Colonic mucosa (tissue), 4 donors: ENCODE data around the gene SPATA2. TPM values are rescaled to one million over a fixed set of nuclear protein-coding genes. Genes with fewer than 3 reads are reported as not detected.

Experiments used
- DNase-seq: peaks from one replicate; pipeline ENCODE4 v3.0.0-alpha.2; 2020
- H3K27ac ChIP-seq: fragments of 200-600 bp; one replicate; pipeline ENCODE4 v1.8.0; 2021
- H3K27me3 ChIP-seq: fragments of 200-600 bp; one replicate; pipeline ENCODE4 v1.8.0; 2021
- H3K36me3 ChIP-seq: fragments of 200-600 bp; one replicate; pipeline ENCODE4 v1.8.0; 2021
- H3K4me1 ChIP-seq: fragments of 200-600 bp; one replicate; pipeline ENCODE4 v1.8.0; 2021; ENCODE audit warnings: mild to moderate bottlenecking
- H3K4me3 ChIP-seq: fragments of 200-600 bp; one replicate; pipeline ENCODE4 v1.8.0; 2021
- H3K9ac ChIP-seq, 2 donors: one replicate each; pipeline ENCODE4 v1.7.0; 2013; ENCODE audit warnings: control low read depth in 2 of 2, low read depth in 2 of 2, low read length in 2 of 2
- H3K9me3 ChIP-seq: fragments of 200-600 bp; one replicate; pipeline ENCODE4 v1.8.0; 2021
- CTCF ChIP-seq: fragments of 200-600 bp; IDR thresholded peaks from one replicate; pipeline ENCODE4 v1.8.0; 2022; ENCODE audit warnings: antibody characterized with exemption, mild to moderate bottlenecking
- intact Hi-C: fragments of 100-400 bp; cut with DNase I; formaldehyde crosslinking; loops from one replicate; pipeline ENCODE4 v1.14.1; 2022
- total RNA-seq, 2 donors: library from RNA; stranded (reverse); fragmentation: NEBNext Ultra II Directional in 1 of 2; extraction: Animal tissue kit (Norgen Biotek cat#: 25700) in 1 of 2; gene quantifications; one replicate each; pipeline ENCODE4 v1.2.1, GENCODE V29; 2021
- donor health status: healthy.
- donor health status: DM: no; HTN: no; CAD: no.
- donor health status: DM: no; HTN: no; CAD: no.

SPATA2 gene
- total RNA-seq, 2 donors from 2014 or later, result 17.4 to 18.1 TPM

DNA sequence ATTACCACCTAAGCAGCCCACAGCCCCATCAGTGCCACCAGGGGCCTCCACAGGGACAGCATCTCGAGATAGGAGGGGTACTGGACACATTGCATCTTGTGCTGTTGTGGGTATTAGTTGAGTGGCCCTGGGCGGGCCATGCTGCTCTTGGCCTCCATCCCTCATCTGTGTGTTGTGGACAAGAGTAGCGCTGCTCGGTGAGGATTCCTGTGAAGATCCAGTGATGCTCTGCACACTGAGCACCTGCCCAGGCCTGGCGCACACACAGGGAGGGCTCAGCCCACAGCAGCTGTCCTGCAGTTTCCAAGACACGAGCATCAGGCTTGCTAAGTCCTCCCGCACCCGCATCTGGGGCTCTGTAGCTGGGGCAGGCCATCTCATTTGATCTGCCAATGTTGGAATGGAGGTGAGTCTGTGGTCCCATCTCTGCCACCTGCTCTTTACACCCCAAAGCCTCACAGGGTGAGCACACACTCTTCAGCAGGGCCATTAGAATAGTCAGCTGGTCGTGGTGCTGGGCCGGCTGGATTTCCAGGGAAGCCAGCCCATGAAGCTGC lies 32.0 kb downstream of the SPATA2 start:
- Histone ChIP-seq H3K4me1 (no peaks in the 10 kb centered on the region), H3K36me3 (no peaks in the 10 kb centered on the region), H3K4me3 (no peak overlapping the region), H3K9ac (no peak overlapping the region), H3K9me3 (no peaks in the 10 kb centered on the region), H3K27ac (no peak overlapping the region), H3K27me3 (no peaks in the 10 kb centered on the region)
- intact Hi-C loops, result no loop called here
- no peak for TF ChIP-seq CTCF
- DNase-seq, result no peak

DNA sequence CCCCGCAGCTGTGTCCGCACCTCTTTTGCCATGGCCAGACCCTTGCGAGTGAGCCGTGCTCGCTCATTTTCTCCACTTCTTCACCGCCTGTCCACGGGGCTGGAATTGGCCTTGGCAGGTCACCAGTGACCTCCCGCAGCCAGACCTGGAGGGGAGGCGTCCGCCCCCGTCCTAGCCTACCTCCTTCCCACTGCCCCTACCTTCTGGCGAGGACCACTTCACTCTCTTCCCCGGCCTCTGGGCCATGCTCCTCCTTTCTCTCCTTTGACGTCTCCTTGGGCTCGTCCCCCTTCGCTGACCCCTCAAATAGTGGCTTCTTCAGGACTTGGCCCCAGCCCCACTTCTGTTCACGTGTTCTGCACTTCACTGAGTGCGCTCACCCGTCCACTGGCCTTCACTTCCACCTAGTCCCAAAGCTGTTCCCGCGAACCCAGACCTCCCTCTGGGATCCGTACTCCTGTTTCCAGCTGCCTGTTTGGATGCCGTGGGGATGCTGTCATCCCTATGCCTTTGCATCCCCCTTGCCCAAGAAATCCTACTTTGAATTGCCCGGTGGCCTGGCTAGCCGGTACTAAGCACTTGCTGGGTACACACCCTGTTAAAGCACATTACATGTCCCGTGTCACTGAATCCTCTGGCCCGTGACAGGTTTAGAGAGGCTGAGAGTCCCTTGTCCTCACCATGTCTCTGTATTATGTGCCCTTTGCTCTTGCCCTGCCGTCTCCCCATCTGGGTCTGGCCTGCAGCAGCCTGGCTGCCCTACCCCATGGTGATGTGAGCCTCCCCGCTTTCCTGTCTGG lies 33.0 kb downstream of the SPATA2 start:
- no peaks in the 10 kb centered on the region for H3K36me3 ChIP-seq
- TF ChIP-seq CTCF, result no peak
- no peaks in the 10 kb centered on the region for H3K9me3 ChIP-seq
- no peaks in the 10 kb centered on the region for H3K4me1 ChIP-seq
- no peak for DNase-seq
- H3K9ac ChIP-seq, result no peak overlapping the region
- intact Hi-C loops, result no loop called here
- H3K4me3 ChIP-seq, result no peak overlapping the region
- no peaks in the 10 kb centered on the region for H3K27me3 ChIP-seq
- no peak overlapping the region for H3K27ac ChIP-seq

DNA sequence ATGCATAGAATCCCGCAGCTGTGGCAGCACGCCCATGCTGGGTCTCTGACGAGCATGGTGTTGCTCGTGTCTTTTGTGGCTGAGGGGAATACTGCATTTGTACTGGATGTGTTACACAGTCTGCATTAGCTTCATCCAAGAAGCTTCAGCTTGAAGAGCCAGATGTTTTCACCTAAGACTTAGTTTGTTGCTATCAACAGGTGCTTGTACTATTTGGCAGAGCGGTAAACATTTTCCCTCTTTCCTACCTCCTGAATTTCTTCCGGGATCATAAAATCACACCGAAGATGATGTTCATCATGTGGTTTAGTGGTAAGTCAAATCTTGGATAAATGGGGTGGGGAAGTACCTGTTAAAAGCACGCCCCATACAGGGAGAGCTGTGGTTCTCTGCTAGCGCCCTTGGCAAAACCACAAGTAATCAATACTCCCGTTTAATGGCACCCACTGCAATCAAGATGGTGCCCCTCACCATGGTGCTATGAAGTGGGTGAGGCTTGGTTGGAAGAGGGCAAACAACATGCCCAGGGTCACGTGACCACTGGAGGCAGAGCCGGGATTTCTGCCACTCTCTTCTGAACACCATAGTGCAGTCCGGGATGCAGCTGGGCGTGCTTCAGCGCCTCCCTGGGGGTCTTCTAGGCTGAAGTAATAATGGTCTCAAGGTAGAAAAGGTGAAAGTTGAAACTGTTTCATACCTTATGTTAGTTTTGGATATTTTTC lies 34.4 kb downstream of the SPATA2 start:
- DNase-seq, result no peak
- TF ChIP-seq CTCF, result no peak
- no peak overlapping the region for H3K27ac ChIP-seq
- no peaks in the 10 kb centered on the region for H3K9me3 ChIP-seq
- no peaks in the 10 kb centered on the region for H3K36me3 ChIP-seq
- intact Hi-C loops, result no loop called here
- no peak overlapping the region for H3K4me3 ChIP-seq
- H3K27me3 ChIP-seq, result no peaks in the 10 kb centered on the region
- H3K9ac ChIP-seq, result no peak overlapping the region
- no peaks in the 10 kb centered on the region for H3K4me1 ChIP-seq

DNA sequence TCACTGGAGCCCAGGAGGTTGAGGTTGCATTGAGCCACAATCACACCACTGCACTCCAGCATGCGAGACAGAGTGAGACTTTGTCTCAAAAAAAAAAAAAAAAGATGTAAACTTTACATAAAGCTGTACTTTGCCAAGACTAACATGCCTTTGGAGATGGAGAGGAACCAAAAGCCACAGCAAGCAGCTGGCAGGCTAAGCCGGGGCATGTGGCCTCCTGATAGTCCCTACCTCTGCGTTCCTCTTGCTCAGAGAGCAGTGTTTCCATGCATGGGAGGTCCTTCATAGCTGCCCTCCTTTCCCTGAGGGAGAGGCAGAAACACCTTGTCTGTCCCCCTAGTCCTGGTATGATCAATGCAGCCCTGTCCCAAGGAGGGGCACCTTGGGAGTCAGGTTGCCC lies 35.2 kb downstream of the SPATA2 start:
- no peak for DNase-seq
- H3K4me1 ChIP-seq, result no peaks in the 10 kb centered on the region
- no peaks in the 10 kb centered on the region for H3K9me3 ChIP-seq
- no peak overlapping the region for H3K9ac ChIP-seq
- H3K4me3 ChIP-seq, result no peak overlapping the region
- H3K27me3 ChIP-seq, result no peaks in the 10 kb centered on the region
- TF ChIP-seq CTCF, result no peak
- no peaks in the 10 kb centered on the region for H3K36me3 ChIP-seq
- intact Hi-C loops, result no loop called here
- H3K27ac ChIP-seq, result no peak overlapping the region

GRCh38 chr20:49878977-49879376 lies 36.4 kb downstream of the SPATA2 start:
- H3K36me3 ChIP-seq, result no peaks in the 10 kb centered on the region

More at GRCh38 chr20:49878977-49879376, 36.4 kb downstream of the SPATA2 start:
- no peak for DNase-seq
- Histone ChIP-seq H3K4me3 (no peak overlapping the region), H3K4me1 (no peaks in the 10 kb centered on the region), H3K27ac (no peak overlapping the region), H3K27me3 (no peaks in the 10 kb centered on the region), H3K9me3 (no peaks in the 10 kb centered on the region), H3K9ac (no peak overlapping the region)
- intact Hi-C loops, result no loop called here
- TF ChIP-seq CTCF, result no peak
